Gastroesophageal sphincter (tissue), 4 donors: ENCODE results near the gene SSR4. TPM values are rescaled to one million over a fixed set of nuclear protein-coding genes. Genes with fewer than 3 reads are reported as not detected.

Experiments used
- ATAC-seq: fragments of 150-250 bp; one replicate; pipeline ENCODE4 v1.9.1; 2016; ENCODE audit warnings: mild to moderate bottlenecking, moderate library complexity
- H3K27ac ChIP-seq, 4 donors: fragments of 200-600 bp; sonication (generic) in 3 of 4; 1 replicate in 3 of 4; 2 replicates in 1 of 4; pipeline ENCODE4 v1.5.1; 2016 to 2019
- H3K27me3 ChIP-seq: fragments of 200-600 bp; sonication (generic); one replicate; pipeline ENCODE4 v1.5.1; 2019
- H3K36me3 ChIP-seq, 2 donors: fragments of 200-600 bp; sonication (generic); one replicate each; pipeline ENCODE4 v1.5.1; 2019; ENCODE audit warnings: control low read depth in 1 of 2
- H3K4me1 ChIP-seq, 3 donors: fragments of 200-600 bp; sonication (generic); 1 replicate in 2 of 3; 2 replicates in 1 of 3; pipeline ENCODE4 v1.5.1; 2016 to 2019; ENCODE audit warnings: control low read depth in 2 of 3
- H3K4me3 ChIP-seq, 2 donors: fragments of 200-600 bp; sonication (generic); one replicate each; pipeline ENCODE4 v1.5.1; 2019; ENCODE audit warnings: mild to moderate bottlenecking in 1 of 2, moderate library complexity in 1 of 2
- H3K9me3 ChIP-seq, 3 donors: fragments of 200-600 bp; sonication (generic); one replicate each; pipeline ENCODE4 v1.5.1; 2017 to 2019; ENCODE audit warnings: control low read depth in 2 of 3
- CTCF ChIP-seq, 4 experiments: fragments of 200-600 bp in 2 of 4; fragments of 450-650 bp in 2 of 4; sonication (generic) in 1 of 4; IDR thresholded peaks; one replicate each; pipeline ENCODE4 v1.5.1; 2017 to 2019; ENCODE audit warnings: antibody characterized with exemption in 4 of 4, mild to moderate bottlenecking in 2 of 4, moderate library complexity in 2 of 4
- EP300 ChIP-seq: sonication (generic); formaldehyde crosslinking; IDR thresholded peaks from one replicate; pipeline ENCODE4 v1.6.1; 2017; ENCODE audit warnings: antibody characterized with exemption, mild to moderate bottlenecking
- POLR2A ChIP-seq, 2 donors: fragments of 450-650 bp; IDR thresholded peaks; one replicate each; pipeline ENCODE4 v1.6.1; 2017; ENCODE audit warnings: antibody characterized with exemption in 2 of 2, mild to moderate bottlenecking in 2 of 2, moderate library complexity in 1 of 2
- POLR2AphosphoS5 ChIP-seq: sonication (generic); formaldehyde crosslinking; IDR thresholded peaks from one replicate; pipeline ENCODE4 v1.6.1; 2017; ENCODE audit warnings: antibody characterized with exemption
- WGBS, 2 donors: methylation state at CpG; one replicate each; pipeline ENCODE4 v1.1.5; 2018; ENCODE audit warnings: low coverage in 1 of 2; 5-methylcytosine and 5-hydroxymethylcytosine counted together
- total RNA-seq, 4 donors: library from RNA; depleted of rRNA; stranded (reverse); fragments of >200 nt; gene quantifications; one replicate each; pipeline ENCODE4 v1.1.0, GENCODE V29; 2016

SSR4 gene
- total RNA-seq, 4 donors from 2014 or later: 75.8 to 126 (median 110) TPM

GRCh38 chrX:153820601-153821000 lies 26.1 kb downstream of the SSR4 start:
- no peaks in the 10 kb centered on the region for H3K27me3 ChIP-seq
- H3K9me3 ChIP-seq: no peaks in the 10 kb centered on the region
- peaks cover 0 to 16% (median 4%) of the 10 kb centered on the region in 3 donors for H3K4me1 ChIP-seq
- no peak overlapping the region for H3K27ac ChIP-seq
- no peak overlapping the region for H3K4me3 ChIP-seq
- TF ChIP-seq CTCF (IDR thresholded peaks at IDR 0.05) (no peak), EP300 (no peak), POLR2AphosphoS5 (no peak), POLR2A (IDR thresholded peaks at IDR 0.05) (no peak)
- 60 to 90% methylated on average over 1 to 3 of the region's 7 CpGs for WGBS, 2 donors
- H3K36me3 ChIP-seq: no peaks in the 10 kb centered on the region
- ATAC-seq: no peak

GRCh38 chrX:153821066-153821465 lies 26.6 kb downstream of the SSR4 start:
- no peak for ATAC-seq
- Histone ChIP-seq H3K9me3 (no peaks in the 10 kb centered on the region), H3K4me3 (no peak overlapping the region), H3K27me3 (no peaks in the 10 kb centered on the region), H3K4me1 (peaks cover 0 to 16% (median 4%) of the 10 kb centered on the region in 3 donors), H3K27ac (no peak overlapping the region), H3K36me3 (no peaks in the 10 kb centered on the region)
- TF ChIP-seq POLR2AphosphoS5 (no peak), EP300 (no peak), POLR2A (IDR thresholded peaks at IDR 0.05) (no peak), CTCF (IDR thresholded peaks at IDR 0.05) (no peak)
- WGBS, 2 donors: 88% methylated on average over 4 of the region's 9 CpGs; no CpG with 5 or more reads in 1 of the 2 donors

GRCh38 chrX:153824348-153824747 lies 29.9 kb downstream of the SSR4 start:
- no peaks in the 10 kb centered on the region for H3K27me3 ChIP-seq
- no peak overlapping the region for H3K27ac ChIP-seq
- no peaks in the 10 kb centered on the region for H3K9me3 ChIP-seq
- H3K4me1 ChIP-seq: peaks cover 0 to 17% (median 3%) of the 10 kb centered on the region in 3 donors
- TF ChIP-seq CTCF (IDR thresholded peaks at IDR 0.05) (no peak), POLR2AphosphoS5 (no peak), EP300 (no peak), POLR2A (IDR thresholded peaks at IDR 0.05) (no peak)
- no peaks in the 10 kb centered on the region for H3K36me3 ChIP-seq
- no peak overlapping the region for H3K4me3 ChIP-seq
- WGBS, 2 donors: no CpG with 5 or more reads among the region's 10 CpGs
- ATAC-seq: no peak

GRCh38 chrX:153825042-153825441 lies 30.6 kb downstream of the SSR4 start:
- H3K27me3 ChIP-seq: no peaks in the 10 kb centered on the region
- no peak overlapping the region for H3K4me3 ChIP-seq
- H3K4me1 ChIP-seq: peaks cover 0 to 19% (median 0%) of the 10 kb centered on the region in 3 donors
- 78% methylated on average over 5 of the region's 8 CpGs; no CpG with 5 or more reads in 1 of the 2 donors for WGBS, 2 donors
- no peak overlapping the region for H3K27ac ChIP-seq
- H3K9me3 ChIP-seq: no peaks in the 10 kb centered on the region
- ATAC-seq: no peak
- TF ChIP-seq POLR2A (IDR thresholded peaks at IDR 0.05): no peak
- TF ChIP-seq CTCF (IDR thresholded peaks at IDR 0.05): no peak
- no peak for TF ChIP-seq POLR2AphosphoS5
- no peak for TF ChIP-seq EP300
- H3K36me3 ChIP-seq: no peaks in the 10 kb centered on the region

GRCh38 chrX:153827016-153827415 lies 32.5 kb downstream of the SSR4 start:
- TF ChIP-seq POLR2AphosphoS5 (no peak), POLR2A (IDR thresholded peaks at IDR 0.05) (no peak), CTCF (IDR thresholded peaks at IDR 0.05) (no peak), EP300 (no peak)
- H3K4me1 ChIP-seq: peaks cover 0 to 21% (median 0%) of the 10 kb centered on the region in 3 donors
- H3K9me3 ChIP-seq: no peaks in the 10 kb centered on the region
- no peak overlapping the region for H3K27ac ChIP-seq
- no peak overlapping the region for H3K4me3 ChIP-seq
- no peak for ATAC-seq
- H3K27me3 ChIP-seq: no peaks in the 10 kb centered on the region
- no peaks in the 10 kb centered on the region for H3K36me3 ChIP-seq
- 43 to 64% methylated on average over 2 to 3 of the region's 3 CpGs for WGBS, 2 donors
